Measurements from ENCODE around the gene PPP1CB. TPM values are rescaled to one million over a fixed set of nuclear protein-coding genes. Genes with fewer than 3 reads are reported as not detected.
A peak's percentile ranks its signal among the peaks of the same experiment; 100 is the strongest.
"Not testable (repeated sequence)": the region's sequence is repeated elsewhere in the genome, so short reads cannot be mapped to it uniquely, and the experiment has no call there.

The PPP1CB gene
- total RNA-seq, 1 donor from 2014 or later, result 87.7 TPM

GRCh38 chr2:28778392-28778791 lies 26.8 kb downstream of the PPP1CB start:
- no peak for DNase-seq (ENCODE audit: low read depth in 2 of 2)

GRCh38 chr2:28779001-28779400 lies 27.4 kb downstream of the PPP1CB start:
- no peak for DNase-seq (ENCODE audit: low read depth in 2 of 2)

- no peak for DNase-seq (ENCODE audit: low read depth in 2 of 2)
Observed at GRCh38 chr2:28780496-28780895, 28.9 kb downstream of the PPP1CB start.

- no peak for DNase-seq (ENCODE audit: low read depth in 2 of 2)
Observed at GRCh38 chr2:28782423-28782822, 30.8 kb downstream of the PPP1CB start.

- not testable (repeated sequence) for DNase-seq (ENCODE audit: low read depth in 2 of 2)
Observed at GRCh38 chr2:28784570-28784969, 32.9 kb downstream of the PPP1CB start.

- no peak for DNase-seq (ENCODE audit: low read depth in 2 of 2)
Observed at GRCh38 chr2:28796620-28797019, 45.0 kb downstream of the PPP1CB start.

- no peak for DNase-seq (ENCODE audit: low read depth in 2 of 2)
Observed at GRCh38 chr2:28801726-28802125, 50.1 kb downstream of the PPP1CB start.

GRCh38 chr2:28802975-28803429 lies 51.4 kb downstream of the PPP1CB start:
- peak; percentile 14 to 24 for DNase-seq (ENCODE audit: low read depth in 2 of 2)

- no peak for DNase-seq (ENCODE audit: low read depth in 2 of 2)
Observed at GRCh38 chr2:28809927-28810326, 58.3 kb downstream of the PPP1CB start.

- DNase-seq (ENCODE audit: low read depth in 2 of 2), result peak; percentile 72 to 79
Observed at GRCh38 chr2:28810384-28811285, 59.0 kb downstream of the PPP1CB start, which contains the start of gene SPDYA. SPDYA (plus strand) TSS chr2:28810834; CDS start chr2:28816015, 5,181 bp downstream.

GRCh38 chr2:28818053-28818452 lies 66.4 kb downstream of the PPP1CB start:
- no peak for DNase-seq (ENCODE audit: low read depth in 2 of 2)

- peak; percentile 60 to 67 for DNase-seq (ENCODE audit: low read depth in 2 of 2)
Observed at GRCh38 chr2:28821295-28821958, 69.8 kb downstream of the PPP1CB start.

GRCh38 chr2:28822036-28822435 lies 70.4 kb downstream of the PPP1CB start:
- no peak for DNase-seq (ENCODE audit: low read depth in 2 of 2)

GRCh38 chr2:28824207-28824606 lies 72.6 kb downstream of the PPP1CB start:
- no peak for DNase-seq (ENCODE audit: low read depth in 2 of 2)

GRCh38 chr2:28824870-28825269 lies 73.2 kb downstream of the PPP1CB start:
- no peak for DNase-seq (ENCODE audit: low read depth in 2 of 2)

- peak in 1 of 2 donors; percentile 25 for DNase-seq (ENCODE audit: low read depth in 2 of 2)
Observed at GRCh38 chr2:28828382-28828781, 76.8 kb downstream of the PPP1CB start.

- DNase-seq (ENCODE audit: low read depth in 2 of 2), result no peak
Observed at GRCh38 chr2:28833740-28834470, 82.3 kb downstream of the PPP1CB start.

GRCh38 chr2:28835781-28836180 lies 84.2 kb downstream of the PPP1CB start:
- no peak for DNase-seq (ENCODE audit: low read depth in 2 of 2)

- DNase-seq (ENCODE audit: low read depth in 2 of 2), result no peak
Observed at GRCh38 chr2:28838971-28839370, 87.3 kb downstream of the PPP1CB start.

- DNase-seq (ENCODE audit: low read depth in 2 of 2), result no peak
Observed at GRCh38 chr2:28842042-28842441, 90.4 kb downstream of the PPP1CB start.
